Upper lobe of right lung (tissue), 1 donor: ENCODE measurements around the gene PLXNA1. TPM values are rescaled to one million over a fixed set of nuclear protein-coding genes. Genes with fewer than 3 reads are reported as not detected.

Experiments used
- ATAC-seq: fragments of 200-7000 bp; cut with Tn5 transposase; one replicate; pipeline ENCODE4 v1.9.1; 2020; ENCODE audit warnings: mild to moderate bottlenecking, moderate library complexity
- DNase-seq: peaks from one replicate; pipeline ENCODE4 v3.0.0-alpha.2; 2020
- H3K27ac ChIP-seq: fragments of 200-600 bp; one replicate; pipeline ENCODE4 v1.8.0; 2022
- H3K27me3 ChIP-seq: fragments of 200-600 bp; one replicate; pipeline ENCODE4 v1.8.0; 2022; ENCODE audit warnings: mild to moderate bottlenecking
- H3K36me3 ChIP-seq: fragments of 200-600 bp; one replicate; pipeline ENCODE4 v1.8.0; 2022
- H3K4me1 ChIP-seq: fragments of 200-600 bp; one replicate; pipeline ENCODE4 v1.8.0; 2022
- H3K4me3 ChIP-seq: fragments of 200-600 bp; one replicate; pipeline ENCODE4 v1.8.0; 2022; ENCODE audit warnings: mild to moderate bottlenecking
- H3K9me3 ChIP-seq: fragments of 200-600 bp; one replicate; pipeline ENCODE4 v1.8.0; 2022
- intact Hi-C: fragments of 100-400 bp; cut with DNase I; formaldehyde crosslinking; loops from one replicate; pipeline ENCODE4 v1.11.0; 2022
- total RNA-seq: library from RNA; stranded (reverse); fragmentation: NEBNext Ultra II Directional; extraction: Animal tissue kit (Norgen Biotek cat#: 25700); gene quantifications from one replicate; pipeline ENCODE4 v1.2.1, GENCODE V29; 2021
- TF ChIP-seq, protein P1 (sequence below): fragments of 200-600 bp; IDR thresholded peaks from one replicate; pipeline ENCODE4 v1.8.0; 2022; ENCODE audit warnings: antibody characterized with exemption
- donor health status: DM: no; HTN: yes; CAD: no; lungs with severe emphysema.

Gene PLXNA1
- total RNA-seq, 1 donor from 2014 or later = 53.5 TPM

DNA sequence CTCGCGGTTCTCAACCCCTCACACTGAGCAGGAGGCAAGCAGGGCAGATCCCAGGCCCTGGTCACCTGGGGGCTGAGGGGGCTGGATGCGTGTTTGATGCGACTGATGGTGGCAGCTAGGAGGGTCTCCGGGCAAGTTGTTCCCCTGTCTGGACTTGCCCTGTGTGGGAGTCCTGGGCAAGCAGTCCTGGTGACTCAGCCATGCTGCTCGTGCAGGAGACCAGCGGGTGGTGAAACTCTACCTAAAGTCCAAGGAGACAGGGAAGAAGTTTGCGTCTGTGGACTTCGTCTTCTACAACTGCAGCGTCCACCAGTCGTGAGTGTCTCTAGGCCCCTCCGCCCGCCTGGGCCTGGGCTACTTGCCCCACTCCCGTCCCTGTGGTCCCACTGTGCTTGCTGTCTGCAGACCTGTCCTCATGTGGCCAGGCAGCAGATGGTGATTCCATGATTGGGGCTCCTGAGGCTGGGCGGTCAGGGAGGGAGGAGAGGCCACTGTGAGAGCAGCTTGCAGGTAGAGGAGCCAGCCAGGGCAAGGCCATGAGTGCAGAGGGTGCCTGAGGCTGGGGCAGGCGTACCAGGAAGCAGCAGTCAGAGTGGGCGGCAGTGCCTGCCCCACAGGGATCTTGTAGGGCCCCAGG, 23.1 kb downstream of the PLXNA1 start:
- H3K27ac ChIP-seq = no peak overlapping the region
- DNase-seq = no peak
- H3K9me3 ChIP-seq = no peaks in the 10 kb centered on the region
- no peaks in the 10 kb centered on the region for H3K27me3 ChIP-seq
- no peaks in the 10 kb centered on the region for H3K36me3 ChIP-seq
- TF ChIP-seq, protein P1, sequence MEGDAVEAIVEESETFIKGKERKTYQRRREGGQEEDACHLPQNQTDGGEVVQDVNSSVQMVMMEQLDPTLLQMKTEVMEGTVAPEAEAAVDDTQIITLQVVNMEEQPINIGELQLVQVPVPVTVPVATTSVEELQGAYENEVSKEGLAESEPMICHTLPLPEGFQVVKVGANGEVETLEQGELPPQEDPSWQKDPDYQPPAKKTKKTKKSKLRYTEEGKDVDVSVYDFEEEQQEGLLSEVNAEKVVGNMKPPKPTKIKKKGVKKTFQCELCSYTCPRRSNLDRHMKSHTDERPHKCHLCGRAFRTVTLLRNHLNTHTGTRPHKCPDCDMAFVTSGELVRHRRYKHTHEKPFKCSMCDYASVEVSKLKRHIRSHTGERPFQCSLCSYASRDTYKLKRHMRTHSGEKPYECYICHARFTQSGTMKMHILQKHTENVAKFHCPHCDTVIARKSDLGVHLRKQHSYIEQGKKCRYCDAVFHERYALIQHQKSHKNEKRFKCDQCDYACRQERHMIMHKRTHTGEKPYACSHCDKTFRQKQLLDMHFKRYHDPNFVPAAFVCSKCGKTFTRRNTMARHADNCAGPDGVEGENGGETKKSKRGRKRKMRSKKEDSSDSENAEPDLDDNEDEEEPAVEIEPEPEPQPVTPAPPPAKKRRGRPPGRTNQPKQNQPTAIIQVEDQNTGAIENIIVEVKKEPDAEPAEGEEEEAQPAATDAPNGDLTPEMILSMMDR = no peak
- no peak overlapping the region for H3K4me3 ChIP-seq
- no peak for ATAC-seq
- intact Hi-C loops = no loop called here
- peaks cover 17% of the 10 kb centered on the region for H3K4me1 ChIP-seq

- no peak overlapping the region for H3K27ac ChIP-seq
- ATAC-seq = no peak
Measured at GRCh38 chr3:127006781-127007436, 24.0 kb downstream of the PLXNA1 start.

GRCh38 chr3:127008236-127008635, 25.3 kb downstream of the PLXNA1 start:
- H3K4me1 ChIP-seq = no peaks in the 10 kb centered on the region
- H3K36me3 ChIP-seq = peaks cover 13% of the 10 kb centered on the region
- intact Hi-C loops = no loop called here
- no peak overlapping the region for H3K27ac ChIP-seq
- H3K9me3 ChIP-seq = no peaks in the 10 kb centered on the region
- no peak for DNase-seq
- H3K27me3 ChIP-seq = no peaks in the 10 kb centered on the region
- H3K4me3 ChIP-seq = no peak overlapping the region
- ATAC-seq = no peak
- TF ChIP-seq, protein P1 = no peak

More at GRCh38 chr3:127006781-127007436, 24.0 kb downstream of the PLXNA1 start:
- no peak for DNase-seq
- Histone ChIP-seq H3K27me3 (no peaks in the 10 kb centered on the region), H3K9me3 (no peaks in the 10 kb centered on the region), H3K4me1 (peaks cover 10% of the 10 kb centered on the region), H3K4me3 (no peak overlapping the region), H3K36me3 (no peaks in the 10 kb centered on the region)
- TF ChIP-seq, protein P1 = no peak
- intact Hi-C loops = no loop called here

GRCh38 chr3:127009531-127009930, 26.6 kb downstream of the PLXNA1 start:
- ATAC-seq = no peak
- intact Hi-C loops = no loop called here
- Histone ChIP-seq H3K4me3 (no peak overlapping the region), H3K27me3 (no peaks in the 10 kb centered on the region), H3K4me1 (no peaks in the 10 kb centered on the region), H3K27ac (no peak overlapping the region), H3K36me3 (peaks cover 15% of the 10 kb centered on the region), H3K9me3 (no peaks in the 10 kb centered on the region)
- TF ChIP-seq, protein P1 = no peak
- no peak for DNase-seq

GRCh38 chr3:127011270-127011992, 28.5 kb downstream of the PLXNA1 start:
- intact Hi-C loops = no loop called here
- Histone ChIP-seq H3K27me3 (no peaks in the 10 kb centered on the region), H3K4me1 (no peaks in the 10 kb centered on the region), H3K36me3 (peaks cover 25% of the 10 kb centered on the region), H3K27ac (no peak overlapping the region), H3K9me3 (no peaks in the 10 kb centered on the region), H3K4me3 (no peak overlapping the region)
- TF ChIP-seq, protein P1 = no peak
- no peak for DNase-seq
- ATAC-seq = no peak
